ENCODE measurements around the gene CXCR2. TPM values are rescaled to one million over a fixed set of nuclear protein-coding genes. Genes with fewer than 3 reads are reported as not detected.
"Not testable (repeated sequence)": the region's sequence is repeated elsewhere in the genome, so short reads cannot be mapped to it uniquely, and the experiment has no call there.

CXCR2 gene
- not detected in 2 replicates for total RNA-seq

DNA sequence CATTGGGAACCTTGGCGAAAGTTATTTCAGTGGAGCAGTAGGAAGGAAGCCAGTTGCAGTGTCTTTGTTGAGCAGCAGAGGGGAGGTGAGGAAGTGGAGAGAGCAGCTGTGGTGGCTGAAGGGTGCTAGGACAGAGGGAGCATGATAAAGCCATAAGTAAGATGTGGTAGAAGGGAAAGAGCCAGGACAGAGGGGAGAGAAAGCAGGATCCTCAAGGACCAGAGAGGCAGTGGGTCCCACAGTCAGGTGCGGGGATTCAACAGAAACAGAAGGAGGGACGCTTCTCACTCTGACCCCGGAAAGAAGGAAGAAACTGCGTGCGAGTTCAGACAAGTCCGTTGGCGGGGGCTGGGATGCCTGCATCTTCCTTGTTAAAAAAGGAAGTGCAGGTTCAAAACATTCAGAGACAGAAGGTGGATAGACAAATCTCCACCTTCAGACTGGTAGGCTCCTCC, at the start of gene CXCR2:
Gene CXCR2 (plus strand): TSS at position 403 of the 455 bp plus-strand sequence. CDS start 8,774 bp downstream, outside the sequence.
- no peak for DNase-seq

DNA sequence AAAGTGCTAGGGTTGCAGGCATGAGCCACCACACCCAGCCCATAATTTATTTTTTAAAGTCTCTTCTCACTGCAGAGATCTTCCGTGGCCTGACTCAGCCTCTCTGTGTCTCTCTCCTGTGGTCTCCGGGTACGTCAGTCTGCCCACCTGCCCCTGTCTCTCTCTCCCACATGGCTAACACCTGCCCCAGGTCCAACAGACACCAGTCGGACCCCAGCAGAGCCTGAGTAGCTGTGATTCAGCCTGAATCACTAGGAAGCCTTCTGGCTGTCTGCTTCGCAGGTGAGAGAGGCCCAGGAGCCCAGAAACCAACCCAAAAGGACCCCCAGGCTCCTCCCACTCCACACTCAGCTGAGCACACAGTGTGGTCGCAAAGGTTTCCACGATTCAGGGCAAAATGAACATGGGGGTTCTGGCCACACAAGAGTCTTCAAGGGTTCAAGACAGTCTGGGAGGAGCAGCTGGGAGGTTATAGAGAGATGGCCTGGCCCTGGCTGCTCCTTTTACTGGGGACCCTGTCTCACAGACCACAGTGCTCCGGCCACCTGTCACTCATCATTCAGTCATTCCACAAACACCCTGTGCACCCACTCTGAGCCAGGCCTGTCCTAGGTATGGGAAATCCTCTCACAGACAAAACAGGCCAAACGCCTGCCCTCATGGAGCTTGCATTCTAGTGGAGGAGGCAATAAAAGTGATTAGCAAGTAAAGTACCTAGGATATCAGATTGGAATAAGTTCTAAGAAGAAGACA, 48.2 kb upstream of the CXCR2 start:
- no peak for DNase-seq

DNA sequence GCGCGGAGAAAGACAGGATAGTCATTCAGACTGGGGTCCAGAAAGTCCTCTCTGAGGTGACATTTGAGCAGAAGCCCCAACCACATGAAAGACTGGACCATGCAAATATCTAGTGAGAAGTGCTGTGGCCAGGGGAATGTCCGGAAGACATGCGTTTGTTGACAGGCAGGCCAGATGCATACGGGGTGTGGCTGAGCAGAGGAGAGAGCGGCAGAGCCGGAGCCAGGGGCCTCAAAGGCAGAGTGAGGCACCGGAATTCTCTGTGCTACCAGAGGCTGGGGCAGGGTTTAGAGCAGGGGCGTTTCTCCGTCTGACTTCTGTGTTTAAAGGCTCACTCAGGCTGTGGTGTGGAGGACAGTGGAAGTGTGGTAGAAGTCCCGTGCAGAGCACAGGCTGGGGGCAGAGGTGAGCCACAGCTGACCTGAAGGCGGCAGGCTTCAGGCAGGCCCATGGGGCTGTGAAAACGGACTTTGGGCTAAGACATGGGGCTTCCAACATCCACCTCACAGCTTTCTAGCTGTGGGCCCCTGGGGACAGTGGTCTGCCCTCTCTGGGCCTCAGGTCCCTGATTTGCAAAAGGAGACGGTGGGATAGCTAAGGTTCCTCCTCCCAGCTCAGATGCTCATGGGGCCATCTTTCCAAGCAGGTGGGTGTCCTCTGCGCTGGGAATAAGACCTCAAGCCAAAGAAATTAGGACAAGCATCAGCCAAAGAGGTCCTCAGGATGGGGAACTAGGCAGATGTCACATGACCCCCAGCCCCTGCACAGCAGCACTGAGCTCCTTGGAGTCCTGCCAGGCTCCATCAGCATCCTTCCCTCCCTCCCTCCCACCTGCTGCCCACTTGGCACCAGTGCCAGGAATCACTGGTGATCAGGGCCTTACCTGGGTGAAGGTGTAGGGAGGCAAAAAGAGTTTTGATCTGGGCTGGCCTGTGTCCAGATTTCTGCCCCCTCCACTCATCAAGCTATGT, 45.6 kb upstream of the CXCR2 start:
- DNase-seq, result no peak

DNA sequence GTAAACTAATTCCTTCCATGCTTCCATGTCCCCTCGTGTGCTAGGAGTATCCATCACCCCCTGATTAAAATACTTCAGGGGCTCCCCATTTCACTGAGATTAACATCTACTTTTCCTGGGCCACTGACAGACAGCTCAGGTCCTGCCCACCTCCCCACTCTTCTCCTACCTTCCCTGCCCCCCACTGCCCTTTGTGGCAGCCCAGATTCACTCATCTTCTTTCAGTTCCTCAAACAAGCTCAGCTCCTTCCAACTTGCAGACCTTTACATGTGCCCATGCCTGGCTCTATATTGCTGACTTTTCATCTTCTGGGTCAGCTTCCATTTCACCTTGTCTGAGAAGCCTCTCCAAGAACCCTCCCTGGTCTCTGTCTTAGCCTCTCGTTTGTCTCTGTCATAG, 44.8 kb upstream of the CXCR2 start:
- no peak for DNase-seq

DNA sequence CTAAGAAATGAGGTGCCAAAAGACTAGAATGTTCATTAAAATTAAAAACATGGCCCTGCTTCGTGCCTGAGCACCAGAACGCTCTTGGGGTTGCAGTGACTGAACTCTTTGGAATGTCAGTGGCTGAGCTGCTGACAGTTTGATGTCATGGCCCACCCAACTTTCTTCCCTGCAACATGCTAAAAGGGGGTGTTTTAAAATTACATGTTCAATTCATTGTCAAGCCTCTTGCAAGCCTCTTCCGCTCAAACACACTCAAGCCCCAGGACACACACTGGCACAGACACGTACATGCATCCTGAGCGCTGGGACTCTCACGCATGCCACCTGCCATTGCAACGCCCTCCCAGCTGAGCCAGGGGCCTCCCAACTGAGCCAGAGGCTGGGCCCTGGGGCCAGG, 44.1 kb upstream of the CXCR2 start:
- DNase-seq, result no peak

DNA sequence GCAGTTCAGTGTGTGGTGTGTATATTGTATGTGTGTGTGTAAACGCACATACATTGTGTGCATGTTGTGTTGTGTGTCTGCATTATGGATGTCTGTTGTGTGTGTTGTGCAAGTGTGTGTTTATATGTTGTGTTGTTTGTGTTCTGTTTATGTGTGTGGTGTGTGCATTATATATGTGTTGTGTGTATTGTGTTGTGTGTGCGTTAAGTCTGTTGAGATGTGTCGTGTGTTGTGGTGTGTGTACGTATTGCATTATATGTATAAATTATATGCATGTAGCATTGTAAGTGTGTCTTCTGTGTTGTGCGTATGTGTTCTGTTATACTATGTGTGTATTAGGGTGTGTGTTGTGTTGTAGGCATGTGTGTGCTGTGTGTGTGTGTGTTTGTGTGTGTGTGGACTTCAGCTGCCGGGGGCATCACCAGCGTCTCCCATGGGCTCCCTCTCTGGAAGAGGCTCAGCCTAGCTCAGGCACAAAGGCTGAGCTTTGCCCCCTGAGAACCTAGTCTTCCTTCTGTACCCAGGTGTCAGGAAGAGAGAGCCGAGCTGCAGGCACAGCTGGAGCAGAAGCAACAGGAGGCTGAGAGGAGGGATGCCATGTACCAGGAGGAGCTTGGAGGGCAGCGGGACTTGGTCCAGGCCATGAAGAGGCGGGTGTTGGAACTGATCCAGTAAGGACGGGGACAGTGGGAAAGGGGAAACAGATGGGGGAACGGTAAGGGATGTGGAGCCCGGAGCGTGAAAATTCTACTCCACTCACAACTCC, 43.1 kb upstream of the CXCR2 start:
- DNase-seq, result no peak

DNA sequence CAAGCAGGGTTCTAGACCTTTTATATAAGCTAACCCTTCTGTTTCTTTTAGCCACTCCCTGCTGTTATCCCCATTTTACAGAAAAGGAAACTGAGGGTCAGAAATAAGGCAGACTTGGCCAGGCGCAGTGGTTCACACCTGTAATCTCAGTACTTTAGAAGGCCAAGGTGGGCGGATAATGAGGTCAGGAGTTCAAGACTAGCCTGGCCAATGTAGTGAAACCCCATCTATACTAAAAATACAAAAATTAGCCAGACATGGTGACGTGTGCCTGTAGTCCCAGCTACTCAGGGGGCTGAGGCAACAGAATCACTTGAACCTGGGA, 42.5 kb upstream of the CXCR2 start:
- no peak for DNase-seq

DNA sequence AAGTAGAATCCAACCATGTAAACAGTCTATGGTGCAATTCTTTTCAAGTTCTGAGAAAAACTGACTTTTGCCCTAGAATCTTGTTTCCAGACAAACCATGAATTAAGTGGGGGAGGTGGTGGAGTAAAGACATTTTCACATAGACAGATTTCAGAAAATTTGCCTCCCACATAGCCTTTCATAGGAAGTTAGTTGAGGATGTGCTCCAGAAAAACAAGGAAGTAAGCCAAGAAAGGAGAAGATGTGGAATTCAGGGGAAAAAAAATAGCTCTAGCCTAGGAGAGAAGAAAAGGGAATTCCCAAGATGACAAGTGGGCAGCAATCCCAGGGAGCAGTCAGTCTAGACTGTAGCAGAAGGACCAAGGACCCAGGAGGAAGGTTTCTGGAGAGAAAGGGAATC, 39.4 kb upstream of the CXCR2 start:
- no peak for DNase-seq

DNA sequence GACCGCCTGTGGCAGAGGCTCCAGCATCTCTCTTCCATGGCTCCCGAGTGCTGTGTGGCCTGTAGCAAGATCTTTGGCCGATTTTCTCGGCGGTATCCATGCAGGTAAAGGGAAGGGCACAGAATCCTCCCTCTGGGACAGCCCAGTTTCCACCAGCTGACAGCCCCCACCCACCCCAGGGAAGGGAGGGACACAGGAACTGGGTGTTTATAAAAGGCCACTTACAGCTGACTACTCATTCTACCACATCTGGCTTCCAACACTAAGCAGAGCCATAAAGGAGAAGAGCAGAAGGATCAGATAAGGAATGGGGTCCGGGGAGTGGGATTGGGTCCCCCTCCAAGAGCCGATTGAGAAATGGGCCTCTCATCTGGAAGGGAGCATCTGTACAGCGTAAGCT, 36.6 kb upstream of the CXCR2 start:
- DNase-seq, result no peak

DNA sequence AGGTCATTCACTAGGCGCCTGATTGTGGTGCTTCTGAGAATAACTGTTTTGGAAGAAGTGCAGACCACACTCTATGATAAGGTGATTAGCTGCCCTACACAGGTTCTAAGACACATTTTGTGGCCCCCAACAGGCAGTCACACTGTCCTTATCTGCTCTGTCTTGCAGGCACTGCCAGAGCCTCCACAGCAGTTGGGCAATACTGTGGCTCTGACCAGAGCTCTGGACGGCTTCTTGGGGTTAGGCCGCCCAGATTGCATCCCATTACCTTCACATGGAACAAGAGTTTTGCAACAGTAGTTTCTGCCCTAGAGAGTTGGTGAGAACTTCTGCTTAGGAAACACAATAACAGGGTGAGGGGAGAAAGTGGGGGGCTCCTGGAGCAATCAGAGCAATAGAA, 34.1 kb upstream of the CXCR2 start:
- no peak for DNase-seq

DNA sequence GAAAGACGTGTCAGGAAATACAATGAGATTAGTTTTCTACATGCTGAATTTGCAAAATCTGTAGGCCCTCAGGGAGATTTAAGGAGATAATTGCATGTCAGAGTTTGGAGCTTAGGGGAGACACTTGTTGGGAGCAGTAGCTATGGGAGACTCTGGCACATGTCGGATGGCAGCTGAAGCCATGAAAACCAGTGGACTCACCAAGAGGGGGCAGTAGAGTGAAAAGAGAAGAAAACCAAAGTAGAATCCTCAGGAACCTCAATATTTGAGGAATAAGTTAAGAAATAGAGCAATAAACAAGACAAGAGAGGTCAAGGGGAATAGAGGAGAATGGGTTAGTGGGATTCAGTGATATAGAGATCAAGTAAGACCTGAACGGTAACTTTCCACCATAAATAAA, 31.9 kb upstream of the CXCR2 start:
- DNase-seq, result no peak

DNA sequence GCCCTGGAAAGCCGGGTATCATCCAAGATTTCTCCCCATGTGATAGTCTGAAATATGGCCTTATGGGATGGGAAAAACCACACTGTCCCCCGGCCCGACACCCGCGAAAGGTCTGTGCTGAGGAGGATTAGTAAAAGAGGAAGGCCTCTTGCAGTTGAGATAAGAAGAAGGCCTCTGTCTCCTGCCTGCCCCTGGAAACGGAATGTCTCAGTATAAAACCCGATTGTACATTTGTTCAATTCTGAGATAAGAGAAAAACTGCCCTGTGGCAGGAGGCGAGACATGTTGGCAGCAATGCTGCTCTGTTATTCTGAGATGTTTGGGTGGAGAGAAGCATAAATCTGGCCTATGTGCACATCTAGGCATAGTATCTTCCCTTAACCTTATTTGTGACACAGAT, 30.0 kb upstream of the CXCR2 start:
- no peak for DNase-seq

DNA sequence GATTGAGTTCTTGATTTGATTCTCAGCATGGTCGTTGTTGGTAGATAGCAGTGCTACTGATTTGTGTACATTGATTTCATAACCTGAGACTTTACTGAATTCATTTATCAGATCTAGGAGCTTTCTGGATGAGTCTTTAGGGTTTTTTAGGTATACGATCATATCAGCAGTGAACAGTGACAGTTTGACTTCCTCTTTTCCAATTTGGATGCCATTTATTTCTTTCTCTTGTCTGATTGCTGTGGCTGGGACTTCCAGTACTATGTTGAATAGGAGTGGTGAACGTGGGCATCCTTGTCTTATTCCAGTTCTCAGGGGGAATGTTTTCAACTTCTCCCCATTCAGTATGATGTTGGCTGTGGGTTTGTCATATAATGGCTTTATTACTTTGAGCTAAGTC, 27.9 kb upstream of the CXCR2 start:
- DNase-seq, result no peak

DNA sequence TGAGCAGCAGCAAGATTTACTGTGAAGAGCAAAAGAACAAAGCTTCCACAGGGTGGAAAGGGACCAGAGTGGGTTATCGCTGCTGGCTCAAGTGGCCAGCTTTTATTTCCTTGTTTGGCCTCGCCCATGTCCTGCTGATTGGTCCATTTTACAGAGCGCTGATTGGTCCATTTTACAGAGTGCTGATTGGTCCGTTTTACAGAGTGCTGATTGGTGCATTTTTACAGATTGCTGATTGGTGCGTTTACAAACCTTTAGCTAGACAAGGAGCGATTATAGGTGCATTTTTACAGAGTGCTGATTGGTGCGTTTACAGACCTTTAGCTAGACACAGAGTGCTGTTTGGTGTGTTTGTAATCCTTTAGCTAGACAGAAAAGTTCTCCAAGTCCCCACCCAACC, 17.0 kb upstream of the CXCR2 start:
- not testable (repeated sequence) for DNase-seq

DNA sequence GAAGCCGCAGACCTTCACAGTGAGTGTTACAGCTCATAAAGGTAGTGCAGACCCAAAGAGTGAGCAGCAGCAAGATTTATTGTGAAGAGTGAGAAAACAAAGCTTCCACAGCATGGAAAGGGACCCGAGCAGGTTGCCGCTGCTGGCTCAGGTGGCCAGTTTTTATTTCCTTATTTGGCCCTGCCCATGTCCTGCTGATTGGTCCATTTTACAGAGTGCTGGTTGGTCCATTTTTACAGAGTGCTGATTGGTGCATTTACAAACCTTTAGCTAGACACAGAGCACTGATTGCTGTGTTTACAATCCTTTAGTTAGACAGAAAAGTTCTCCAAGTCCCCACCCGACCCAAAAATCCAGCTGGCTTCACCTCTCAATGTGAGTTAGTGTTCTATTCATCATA, 4.0 kb upstream of the CXCR2 start:
- not testable (repeated sequence) for DNase-seq

DNA sequence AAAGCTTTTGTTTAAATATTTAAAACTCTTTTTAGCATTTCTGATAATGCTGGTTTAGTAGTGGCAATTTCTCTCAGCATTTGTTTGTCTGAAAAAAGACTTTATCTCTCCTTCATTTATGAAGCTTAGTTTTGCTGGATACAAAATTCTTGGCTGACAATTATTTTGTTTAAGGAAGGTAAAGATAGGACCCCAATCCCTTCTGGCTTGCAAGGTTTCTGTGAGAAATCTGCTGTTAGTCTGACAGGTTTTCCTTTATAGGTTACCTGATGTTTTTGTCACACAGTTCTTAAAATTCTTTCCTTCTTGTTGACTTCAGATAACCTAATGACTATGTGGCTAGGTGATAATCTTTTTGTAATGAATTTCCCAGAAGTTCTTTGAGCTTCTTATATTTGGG, 3.5 kb upstream of the CXCR2 start:
- not testable (repeated sequence) for DNase-seq

DNA sequence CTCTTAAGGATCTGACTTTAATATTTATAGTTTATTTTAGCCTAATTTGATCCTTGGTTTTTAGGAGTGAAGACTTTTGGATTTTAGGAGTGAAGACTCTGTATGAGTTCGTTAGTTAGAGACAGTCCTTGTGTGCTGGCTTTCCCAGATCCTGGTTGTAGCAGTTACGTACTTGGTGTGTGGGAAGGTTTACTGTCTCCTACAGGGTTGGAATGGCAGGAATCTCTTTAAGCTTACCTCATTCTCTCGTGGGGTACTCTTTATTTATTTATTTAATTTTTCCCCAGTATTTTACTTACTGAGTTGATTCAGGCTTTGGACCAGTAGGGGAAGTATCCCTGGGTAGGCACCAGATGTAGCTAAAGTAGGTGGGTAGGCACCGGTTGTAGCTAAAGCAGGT, 1.8 kb upstream of the CXCR2 start:
- no peak for DNase-seq

DNA sequence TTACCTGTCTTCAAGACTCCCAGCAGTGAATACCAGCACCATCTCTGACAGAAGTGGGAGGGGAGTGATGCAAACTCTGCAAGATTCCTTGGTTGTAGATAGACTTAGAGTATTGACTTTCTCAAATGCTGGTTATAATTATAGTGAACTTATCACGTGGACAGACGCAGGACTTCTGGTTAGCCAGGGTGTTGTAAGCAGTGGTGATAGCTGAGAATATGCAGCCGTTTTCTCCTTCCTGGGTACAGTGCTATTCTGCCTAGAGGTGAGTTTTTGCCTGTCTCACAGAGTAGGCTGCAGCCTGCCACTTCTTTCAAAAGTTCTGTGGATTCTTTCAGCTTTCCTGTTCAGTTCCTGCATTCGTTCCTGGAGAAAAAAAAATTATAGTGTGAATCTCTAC, 733 bp upstream of the CXCR2 start:
- no peak for DNase-seq

DNA sequence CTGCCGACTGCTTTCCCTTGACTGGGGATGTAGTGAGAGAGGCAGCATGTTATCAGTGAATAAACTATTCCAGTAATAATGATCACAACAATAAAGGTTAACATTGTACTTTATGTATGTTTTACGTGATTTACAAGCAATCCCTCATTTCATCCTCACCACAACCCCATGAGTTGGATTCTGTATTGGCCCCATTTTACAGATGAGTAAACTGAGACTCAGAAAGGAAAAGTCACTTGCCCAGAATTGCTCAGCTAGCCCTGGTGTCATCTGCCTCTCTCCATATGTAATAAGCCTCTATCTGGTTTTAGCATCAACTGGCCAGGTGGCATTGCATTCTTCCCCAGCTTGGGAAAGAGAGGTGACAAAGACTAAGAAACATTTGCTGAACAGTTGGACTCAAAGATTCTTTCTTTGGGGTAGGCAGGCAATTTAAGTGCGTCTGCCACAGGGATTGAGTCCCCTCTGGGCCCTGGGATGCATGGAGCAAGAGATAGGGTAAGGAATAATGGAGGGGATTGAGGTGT, 2.2 kb downstream of the CXCR2 start:
- DNase-seq, result no peak

DNA sequence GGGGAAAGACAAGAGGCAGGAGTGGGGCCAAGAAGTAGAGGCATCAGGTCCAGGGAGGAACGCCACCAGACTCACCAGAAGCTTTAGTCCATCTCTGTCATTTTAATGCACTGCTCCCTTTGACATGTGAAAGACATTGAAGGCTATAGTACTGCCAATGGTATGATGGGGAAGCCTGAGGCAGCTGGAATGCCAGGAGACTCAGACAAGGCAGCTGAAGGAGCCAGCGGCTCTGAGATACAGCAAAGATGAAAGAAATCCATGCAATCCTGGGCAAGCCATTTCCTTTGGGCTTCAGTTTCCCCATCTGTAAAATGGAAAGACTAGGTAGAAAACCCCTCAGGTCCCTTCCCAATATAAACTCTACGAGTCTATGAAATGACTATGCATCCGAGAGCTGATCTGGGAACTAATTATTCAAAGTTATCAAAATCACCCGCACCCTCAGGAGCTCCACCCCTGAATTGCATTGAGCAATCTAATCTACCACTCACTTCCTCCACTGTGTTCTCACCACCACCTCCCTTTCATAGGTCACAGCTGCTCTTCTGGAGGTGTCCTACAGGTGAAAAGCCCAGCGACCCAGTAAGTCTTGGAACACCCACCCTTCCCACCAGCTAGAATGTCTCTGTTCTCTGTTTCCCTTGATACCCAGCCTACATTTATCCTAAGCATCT, 3.1 kb downstream of the CXCR2 start:
- DNase-seq, result no peak

DNA sequence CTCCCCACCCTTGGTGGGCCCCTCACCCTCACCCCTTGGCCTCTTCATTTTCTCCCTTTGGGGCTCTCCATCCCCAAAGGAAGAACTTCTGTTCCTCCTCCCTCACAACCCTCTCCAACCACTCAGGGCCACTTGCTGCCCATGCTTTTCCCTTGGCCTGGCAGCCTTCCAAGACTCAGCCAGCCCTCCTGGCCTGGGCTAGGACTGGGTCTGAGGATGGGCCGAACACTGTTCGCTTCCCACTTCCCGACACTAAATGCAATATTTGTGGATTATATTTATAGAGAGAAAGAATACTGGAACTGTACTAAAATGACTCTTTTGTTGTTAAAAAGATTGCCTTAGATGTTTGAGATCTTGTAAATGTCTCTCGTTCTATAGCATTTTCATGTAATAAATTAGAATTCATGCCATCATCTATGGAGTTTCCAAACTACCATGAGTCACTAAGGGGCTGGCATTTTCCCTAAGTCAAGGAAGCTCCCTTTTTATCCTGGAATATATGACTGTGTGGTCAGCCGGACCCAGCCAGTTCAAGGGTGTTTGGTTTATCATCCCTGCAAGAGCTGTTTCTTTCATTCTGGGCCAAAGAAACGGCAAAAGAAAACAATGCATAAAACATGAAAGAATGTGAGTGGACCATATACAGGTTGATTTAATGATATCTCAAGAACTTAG, 3.8 kb downstream of the CXCR2 start:
- DNase-seq, result no peak

DNA sequence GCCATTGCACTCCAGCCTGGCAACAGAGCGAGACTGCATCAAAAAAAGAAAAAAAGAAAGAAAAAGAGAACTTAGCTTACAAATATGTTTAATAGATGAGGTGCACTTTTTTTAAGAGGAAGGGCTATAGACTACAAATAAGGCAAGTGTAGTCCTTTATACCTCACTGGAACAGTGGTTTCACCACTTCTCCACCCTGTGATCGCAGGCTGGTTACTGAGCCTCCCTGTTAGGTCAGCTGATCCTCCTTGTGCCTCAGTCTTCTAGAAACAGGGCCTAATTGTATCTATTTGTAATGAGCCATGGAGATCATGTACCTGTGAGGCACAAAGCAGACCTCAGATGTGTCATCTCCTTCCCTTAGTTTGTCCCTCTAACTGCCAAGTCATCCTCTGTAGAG, 4.5 kb downstream of the CXCR2 start:
- no peak for DNase-seq
